IPS DF 6.9 (cell line): Measurements from ENCODE around the gene PDZRN4.
A peak's percentile ranks its signal among the peaks of the same experiment; 100 is the strongest.

Experiments used
- DNase-seq: peaks from one replicate; pipeline ENCODE4 v3.0.0-alpha.2; 2013; ENCODE audit warnings: low read depth, low spot score
- H3K27ac ChIP-seq: one replicate; pipeline ENCODE4 v1.5.1; 2013; ENCODE audit warnings: low read length, control low read depth
- H3K27me3 ChIP-seq: 2 replicates; pipeline ENCODE4 v1.6.1; 2013; ENCODE audit warnings: mild to moderate bottlenecking, low read length; ENCODE audit not compliant: control insufficient read depth, insufficient read depth
- H3K36me3 ChIP-seq: 2 replicates; pipeline ENCODE4 v1.6.1; 2013; ENCODE audit warnings: low read length; ENCODE audit not compliant: control insufficient read depth, insufficient read depth
- H3K4me1 ChIP-seq: 2 replicates; pipeline ENCODE4 v1.6.1; 2013; ENCODE audit warnings: low read length; ENCODE audit not compliant: control insufficient read depth, insufficient read depth
- H3K4me3 ChIP-seq: 2 replicates; pipeline ENCODE4 v1.5.1; 2013; ENCODE audit warnings: mild to moderate bottlenecking, low read length
- H3K9me3 ChIP-seq: 2 replicates; pipeline ENCODE4 v1.6.1; 2013; ENCODE audit warnings: low read length, inconsistent platforms; ENCODE audit not compliant: control insufficient read depth, insufficient read depth
- WGBS: extraction: QIAGEN DNeasy Blood & Tissue Kit; methylation state at CpG from one replicate; pipeline ENCODE4 v1.1.7; 2013; ENCODE audit warnings: mixed read lengths, missing lambda C conversion rate; ENCODE audit not compliant: insufficient read length, insufficient coverage; 5-methylcytosine and 5-hydroxymethylcytosine counted together

The PDZRN4 gene

GRCh38 chr12:41344776-41345470 lies 156.8 kb downstream of the PDZRN4 start:
- WGBS = 100% methylated on average over 1 of the region's 8 CpGs
- DNase-seq = no peak
- H3K36me3 ChIP-seq = no peaks in the 10 kb centered on the region

GRCh38 chr12:41348198-41348597 lies 160.1 kb downstream of the PDZRN4 start:
- no peak for DNase-seq
- H3K27ac ChIP-seq = no peak overlapping the region
- WGBS = no CpG with 5 or more reads among the region's 1 CpG

More at GRCh38 chr12:41344776-41345470, 156.8 kb downstream of the PDZRN4 start:
- Histone ChIP-seq H3K27ac (no peak overlapping the region), H3K9me3 (no peaks in the 10 kb centered on the region), H3K4me1 (no peaks in the 10 kb centered on the region), H3K4me3 (no peak overlapping the region), H3K27me3 (no peaks in the 10 kb centered on the region)

DNA sequence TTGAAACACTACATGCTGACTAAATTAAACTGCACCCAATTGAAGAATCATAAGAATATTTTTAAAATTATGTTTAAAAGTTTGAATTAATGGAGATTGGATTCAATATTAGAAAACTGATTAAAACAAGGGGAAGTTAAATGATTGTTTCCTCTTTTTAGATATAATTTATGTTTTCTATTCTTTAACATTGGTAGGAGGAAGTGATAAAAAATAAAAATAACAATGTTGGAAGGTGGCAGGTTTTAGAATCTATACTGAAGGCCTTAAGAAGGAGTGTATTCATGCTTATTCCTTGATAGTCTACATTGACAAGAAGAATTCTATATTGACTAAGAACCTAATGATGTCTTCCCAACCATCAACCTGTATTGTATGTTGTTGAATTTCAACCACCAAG lies 168.1 kb downstream of the PDZRN4 start:
- Histone ChIP-seq H3K36me3 (no peaks in the 10 kb centered on the region), H3K9me3 (no peaks in the 10 kb centered on the region)
- no peak for DNase-seq

More at GRCh38 chr12:41348198-41348597, 160.1 kb downstream of the PDZRN4 start:
- H3K9me3 ChIP-seq = no peaks in the 10 kb centered on the region
- no peak overlapping the region for H3K4me3 ChIP-seq
- H3K36me3 ChIP-seq = no peaks in the 10 kb centered on the region
- no peaks in the 10 kb centered on the region for H3K27me3 ChIP-seq
- H3K4me1 ChIP-seq = no peaks in the 10 kb centered on the region

DNA sequence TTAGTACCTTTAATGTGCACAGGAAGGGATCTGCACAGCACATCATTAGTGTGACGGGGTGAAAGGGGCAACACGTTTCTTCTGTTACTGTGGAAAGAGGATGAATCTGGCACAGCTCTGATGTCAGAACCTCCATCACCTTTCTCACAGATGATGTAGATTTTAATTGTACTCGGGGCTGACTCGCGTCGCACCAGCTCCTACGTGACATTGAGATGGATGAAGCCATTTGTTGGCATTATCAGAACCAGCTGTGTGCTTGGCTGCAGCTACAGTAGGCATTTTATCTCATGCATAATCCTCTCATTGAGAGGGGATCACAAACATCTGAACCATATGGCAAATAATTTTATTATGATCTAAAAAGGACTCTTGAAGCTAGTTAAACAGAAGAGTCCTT lies 173.6 kb downstream of the PDZRN4 start:
- H3K36me3 ChIP-seq = no peaks in the 10 kb centered on the region
- WGBS = no CpG with 5 or more reads among the region's 7 CpGs
- no peaks in the 10 kb centered on the region for H3K9me3 ChIP-seq
- H3K4me3 ChIP-seq = no peak overlapping the region
- no peaks in the 10 kb centered on the region; the same call in 1 of the 2 replicates for H3K4me1 ChIP-seq
- H3K27ac ChIP-seq = no peak overlapping the region
- DNase-seq = no peak
- no peaks in the 10 kb centered on the region for H3K27me3 ChIP-seq

More for the DNA sequence above, 168.1 kb downstream of the PDZRN4 start:
- H3K27me3 ChIP-seq = no peaks in the 10 kb centered on the region
- no peak overlapping the region for H3K27ac ChIP-seq
- no peak overlapping the region for H3K4me3 ChIP-seq
- no peaks in the 10 kb centered on the region for H3K4me1 ChIP-seq

DNA sequence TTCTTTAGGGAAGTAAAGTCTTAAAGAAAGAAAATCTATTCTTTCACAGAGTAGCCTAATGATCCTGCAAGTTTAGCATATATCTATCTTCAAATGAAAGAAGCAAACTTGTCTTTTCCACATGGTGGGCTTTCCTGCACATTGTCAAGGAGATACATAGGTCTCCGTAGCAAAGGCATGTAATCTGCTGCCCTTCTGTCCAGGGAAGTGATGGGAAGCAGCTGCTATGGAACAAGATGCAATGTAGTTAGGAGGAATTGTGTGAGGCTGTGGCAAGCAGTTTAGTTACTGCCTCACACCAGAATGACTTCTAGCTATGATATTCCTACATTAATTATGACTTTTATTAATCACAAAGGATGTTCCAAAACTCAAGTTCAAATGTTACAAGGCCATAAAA lies 174.4 kb downstream of the PDZRN4 start:
- Histone ChIP-seq H3K4me3 (no peak overlapping the region), H3K27ac (no peak overlapping the region), H3K9me3 (no peaks in the 10 kb centered on the region), H3K36me3 (no peaks in the 10 kb centered on the region), H3K27me3 (no peaks in the 10 kb centered on the region), H3K4me1 (no peaks in the 10 kb centered on the region; the same call in 1 of the 2 replicates)
- WGBS = no CpG with 5 or more reads among the region's 1 CpG
- DNase-seq = no peak

DNA sequence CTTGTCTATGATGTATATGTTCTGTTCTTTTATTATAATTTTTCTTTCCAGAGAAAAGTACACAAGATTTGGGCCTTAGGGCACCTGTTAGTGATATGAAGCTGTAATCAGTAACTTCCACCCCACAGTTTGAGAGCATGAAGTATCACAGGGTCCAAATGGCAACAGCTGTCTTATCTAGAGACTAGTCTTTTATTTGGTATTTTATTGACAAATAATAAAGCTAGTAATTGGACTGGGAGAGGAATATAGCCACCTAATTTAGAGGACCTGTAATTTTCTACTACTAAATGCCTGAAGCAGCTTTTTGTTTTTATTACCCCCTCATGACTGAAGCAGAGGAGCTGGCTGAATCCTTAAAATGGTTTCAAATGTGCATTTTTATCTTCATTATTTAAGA lies 174.8 kb downstream of the PDZRN4 start:
- Histone ChIP-seq H3K36me3 (no peaks in the 10 kb centered on the region), H3K27me3 (no peaks in the 10 kb centered on the region), H3K4me1 (no peaks in the 10 kb centered on the region; the same call in 1 of the 2 replicates), H3K9me3 (no peaks in the 10 kb centered on the region), H3K27ac (no peak overlapping the region), H3K4me3 (no peak overlapping the region)
- no peak for DNase-seq

DNA sequence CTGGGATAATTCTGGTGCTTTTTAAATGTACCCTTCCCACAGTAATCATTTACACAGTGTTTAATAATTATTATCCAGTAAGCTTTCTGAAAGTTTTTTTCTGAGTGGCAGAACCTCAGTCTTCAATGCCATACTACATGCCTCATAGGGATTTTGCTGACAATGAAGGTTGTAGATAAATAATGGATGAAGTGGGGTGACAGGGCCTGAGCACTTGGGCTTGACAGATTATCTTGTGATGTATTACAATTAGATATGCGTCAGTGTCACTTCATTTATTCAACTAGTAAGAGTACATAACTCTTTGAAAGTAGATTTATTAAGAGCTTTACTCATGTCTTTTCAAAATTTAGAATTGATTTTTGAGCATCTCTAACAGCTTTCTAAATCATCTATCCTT lies 176.1 kb downstream of the PDZRN4 start:
- H3K4me3 ChIP-seq = no peak overlapping the region
- no peak for DNase-seq
- no CpG with 5 or more reads among the region's 1 CpG for WGBS

GRCh38 chr12:41365653-41366171 lies 177.6 kb downstream of the PDZRN4 start:
- H3K9me3 ChIP-seq = no peaks in the 10 kb centered on the region
- no peaks in the 10 kb centered on the region; the same call in 1 of the 2 replicates for H3K4me1 ChIP-seq
- WGBS = no CpG with 5 or more reads among the region's 2 CpGs
- no peak for DNase-seq
- H3K36me3 ChIP-seq = no peaks in the 10 kb centered on the region
- H3K4me3 ChIP-seq = no peak overlapping the region
- H3K27ac ChIP-seq = no peak overlapping the region
- H3K27me3 ChIP-seq = no peaks in the 10 kb centered on the region

More for the DNA sequence above, 176.1 kb downstream of the PDZRN4 start:
- Histone ChIP-seq H3K4me1 (no peaks in the 10 kb centered on the region; the same call in 1 of the 2 replicates), H3K36me3 (no peaks in the 10 kb centered on the region), H3K9me3 (no peaks in the 10 kb centered on the region), H3K27ac (no peak overlapping the region), H3K27me3 (no peaks in the 10 kb centered on the region)

DNA sequence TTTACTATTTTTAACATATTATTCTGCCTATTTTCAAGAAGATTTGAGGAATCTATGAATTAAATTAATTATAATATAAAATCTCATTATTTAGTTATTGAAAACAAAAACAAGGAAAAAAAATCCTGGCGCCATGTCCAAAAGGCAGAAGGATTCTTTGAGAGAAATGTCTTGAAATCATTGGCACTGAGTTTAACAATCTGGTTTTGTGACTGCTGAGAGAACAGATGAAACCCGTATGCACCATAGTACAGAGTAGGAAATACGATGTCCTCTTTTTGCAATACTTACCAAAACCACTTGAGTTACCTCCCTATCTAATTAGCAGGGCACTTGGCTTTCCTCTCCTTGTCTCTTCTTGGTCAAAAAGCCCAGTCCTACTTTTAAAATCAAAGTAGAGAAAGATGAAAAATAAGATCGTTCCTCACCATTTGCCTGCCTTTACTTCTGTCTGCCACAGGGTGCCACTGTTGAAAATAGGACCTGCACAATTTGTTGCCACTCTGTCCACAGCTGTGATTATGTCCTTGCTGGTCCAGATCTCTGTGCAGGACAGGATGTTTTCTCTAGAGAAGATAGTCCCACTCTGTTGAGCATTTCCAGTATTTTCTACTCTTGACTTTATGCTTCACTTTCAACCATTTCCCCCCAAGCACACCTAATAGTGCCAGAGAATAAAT lies 179.7 kb downstream of the PDZRN4 start:
- H3K4me3 ChIP-seq = no peak overlapping the region
- no peaks in the 10 kb centered on the region for H3K27me3 ChIP-seq
- H3K9me3 ChIP-seq = no peaks in the 10 kb centered on the region
- WGBS = no CpG with 5 or more reads among the region's 4 CpGs
- H3K27ac ChIP-seq = no peak overlapping the region
- peak; percentile 11 for DNase-seq
- no peaks in the 10 kb centered on the region for H3K36me3 ChIP-seq
- no peaks in the 10 kb centered on the region; the same call in 1 of the 2 replicates for H3K4me1 ChIP-seq

DNA sequence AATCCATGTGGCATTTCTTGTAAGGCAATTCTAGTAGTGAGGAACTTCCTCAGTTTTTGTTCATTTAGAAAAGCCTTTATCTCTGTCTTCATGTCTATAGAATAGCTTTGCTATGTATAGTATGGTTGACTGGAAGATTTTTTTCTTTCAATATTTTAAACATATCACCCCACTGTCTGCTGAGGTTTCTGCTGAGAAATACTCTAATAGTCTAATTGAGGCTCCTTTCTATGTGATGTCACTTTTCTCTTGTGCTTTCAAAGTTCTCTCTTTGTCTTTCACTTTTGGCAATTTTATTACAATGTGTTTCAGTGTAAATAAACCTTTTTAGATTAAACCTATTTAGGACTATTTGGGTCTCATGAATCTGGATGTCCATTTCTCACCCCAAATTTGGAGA lies 192.8 kb downstream of the PDZRN4 start:
- Histone ChIP-seq H3K27me3 (no peaks in the 10 kb centered on the region), H3K27ac (no peak overlapping the region)
- DNase-seq = no peak

More for the DNA sequence above, 192.8 kb downstream of the PDZRN4 start:
- H3K36me3 ChIP-seq = no peaks in the 10 kb centered on the region
- H3K4me3 ChIP-seq = no peak overlapping the region
- H3K9me3 ChIP-seq = no peaks in the 10 kb centered on the region
- no peaks in the 10 kb centered on the region for H3K4me1 ChIP-seq
